Measurements from ENCODE around the gene MAP3K5. TPM values are rescaled to one million over a fixed set of nuclear protein-coding genes. Genes with fewer than 3 reads are reported as not detected.

MAP3K5 gene
- total RNA-seq, 2 donors from 2014 or later, result 17.5 to 18.9 TPM

GRCh38 chr6:136641166-136641565, 151.1 kb downstream of the MAP3K5 start:
- no peak for DNase-seq
- ATAC-seq, result no peak
- intact Hi-C loops (cut with DNase I, micrococcal nuclease), result loop anchor here in 1 of 2 donors (10.0 kb wide), 1 partner anchor 154 kb away; the partner anchor contains the start of gene MAP3K5

DNA sequence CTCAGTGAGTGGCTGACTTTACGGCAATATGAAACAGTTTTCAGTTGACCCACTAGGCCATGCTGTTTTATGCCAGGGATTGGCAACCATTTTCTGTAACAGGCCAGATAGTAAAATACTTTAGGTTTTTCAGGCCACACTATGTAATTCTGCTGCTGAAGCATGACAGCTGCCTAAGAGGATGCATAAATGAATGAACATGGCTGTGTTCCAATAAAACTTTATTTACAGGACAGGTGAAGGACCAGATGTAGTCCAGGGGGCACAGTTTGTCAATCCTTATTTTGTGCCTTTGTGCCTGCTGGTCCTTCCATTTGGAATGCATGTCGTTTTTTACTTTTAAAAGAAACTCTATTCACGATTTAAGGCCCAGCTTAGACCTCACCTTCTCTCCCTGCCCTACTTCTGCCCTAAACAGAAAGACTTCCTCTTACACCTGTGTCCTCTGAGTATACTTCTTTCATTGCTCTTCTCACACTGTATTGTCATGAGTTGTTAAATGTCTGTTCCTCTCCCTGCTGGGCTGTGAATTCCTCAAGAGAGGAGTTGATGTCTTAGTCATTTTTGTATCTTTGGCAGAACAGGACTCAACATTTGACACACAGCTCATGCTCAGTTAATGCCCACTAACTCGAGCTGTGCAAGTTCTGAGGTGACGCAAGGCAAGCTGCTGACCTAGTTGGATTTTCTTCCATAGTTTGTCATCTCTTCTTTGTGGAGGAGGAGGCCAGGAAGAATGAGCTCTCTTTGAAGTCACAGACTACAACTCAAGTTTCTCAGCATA, 152.0 kb downstream of the MAP3K5 start:
- DNase-seq (no peak), ATAC-seq (no peak)
- intact Hi-C loops (cut with DNase I, micrococcal nuclease), result loop anchor here in 1 of 2 donors (10.0 kb wide), 1 partner anchor 154 kb away; the partner anchor contains the start of gene MAP3K5

- DNase-seq, result no peak
- ATAC-seq, result no peak
- intact Hi-C loops (cut with DNase I, micrococcal nuclease), result loop anchor here in 1 of 2 donors (10.0 kb wide), 1 partner anchor 155 kb away; the partner anchor contains the start of gene MAP3K5
Measured at GRCh38 chr6:136639702-136640101, 152.6 kb downstream of the MAP3K5 start.

- DNase-seq, result no peak
- ATAC-seq, result no peak
- intact Hi-C loops (cut with DNase I, micrococcal nuclease), result no loop called here
Measured at GRCh38 chr6:136635615-136636014, 156.7 kb downstream of the MAP3K5 start.

DNA sequence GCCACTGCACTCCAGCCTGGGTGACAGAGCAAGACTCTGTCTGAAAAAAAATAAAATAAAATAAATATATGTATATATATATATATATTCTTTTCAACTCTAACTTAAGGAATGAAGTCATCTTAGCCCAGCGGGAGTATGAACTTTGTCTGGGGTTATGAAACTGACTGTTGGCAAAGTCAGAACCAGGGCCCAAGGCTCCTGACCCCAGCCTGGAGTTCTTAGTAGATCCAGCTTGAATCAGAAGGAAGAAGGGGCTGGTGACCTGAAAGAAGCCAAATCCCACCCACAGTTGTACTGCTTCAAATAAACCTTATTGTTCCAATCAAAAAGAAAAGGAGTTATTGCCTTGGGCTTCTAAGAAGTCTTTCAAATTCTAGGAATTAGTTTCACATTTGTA, 158.9 kb downstream of the MAP3K5 start:
- no peak for ATAC-seq
- DNase-seq, result no peak
- intact Hi-C loops (cut with DNase I, micrococcal nuclease), result no loop called here

- intact Hi-C loops (cut with DNase I, micrococcal nuclease), result no loop called here
- ATAC-seq, result no peak
Measured at GRCh38 chr6:136628996-136629395, 163.3 kb downstream of the MAP3K5 start.

DNA sequence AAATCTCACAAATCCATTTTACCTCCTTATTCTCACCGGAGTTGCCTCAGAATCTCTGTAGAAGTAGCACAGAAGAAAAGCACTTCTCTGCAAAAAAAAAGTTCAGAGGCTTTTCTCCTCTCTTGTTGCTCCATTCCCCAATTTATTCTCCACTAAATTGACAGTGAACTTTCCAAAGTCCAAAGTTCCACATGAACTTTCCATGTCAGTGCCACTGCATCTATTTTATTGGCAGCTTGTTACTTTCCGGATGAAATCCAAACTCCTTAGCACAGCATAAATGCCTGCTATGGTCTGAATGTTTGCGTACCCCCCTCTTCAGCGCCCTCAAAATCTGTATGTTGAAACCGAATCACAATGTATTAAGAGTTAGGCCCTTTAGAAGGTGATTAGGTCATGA, 165.1 kb downstream of the MAP3K5 start:
- intact Hi-C loops (cut with DNase I, micrococcal nuclease), result no loop called here
- ATAC-seq (peak; percentile 89), DNase-seq (no peak)

More at GRCh38 chr6:136628996-136629395, 163.3 kb downstream of the MAP3K5 start:
- DNase-seq, result no peak

- no peak for DNase-seq
- no peak for ATAC-seq
- intact Hi-C loops (cut with DNase I, micrococcal nuclease), result no loop called here
Measured at GRCh38 chr6:136625293-136625692, 167.0 kb downstream of the MAP3K5 start.

DNA sequence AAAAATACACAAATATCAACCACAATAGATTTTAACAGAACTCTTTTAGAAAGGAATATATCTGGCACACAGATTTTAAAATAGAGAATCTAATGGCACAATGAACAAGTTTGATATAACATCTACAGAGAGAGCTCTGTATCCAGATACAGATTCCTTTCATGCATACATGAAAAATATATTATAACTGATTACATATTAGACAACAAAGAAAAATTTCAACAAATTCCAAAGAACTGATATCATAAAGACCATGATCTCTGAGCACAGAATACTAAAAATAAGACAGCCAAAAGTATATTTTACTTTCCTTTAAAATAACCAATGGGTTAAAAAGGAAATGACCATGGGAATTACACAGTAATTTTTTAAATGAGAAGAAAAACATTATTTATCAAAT, 167.9 kb downstream of the MAP3K5 start:
- ATAC-seq, result no peak
- DNase-seq, result no peak
- intact Hi-C loops (cut with DNase I, micrococcal nuclease), result no loop called here

GRCh38 chr6:136618086-136618485, 174.2 kb downstream of the MAP3K5 start:
- intact Hi-C loops (cut with DNase I, micrococcal nuclease), result no loop called here
- no peak for DNase-seq
- no peak for ATAC-seq

DNA sequence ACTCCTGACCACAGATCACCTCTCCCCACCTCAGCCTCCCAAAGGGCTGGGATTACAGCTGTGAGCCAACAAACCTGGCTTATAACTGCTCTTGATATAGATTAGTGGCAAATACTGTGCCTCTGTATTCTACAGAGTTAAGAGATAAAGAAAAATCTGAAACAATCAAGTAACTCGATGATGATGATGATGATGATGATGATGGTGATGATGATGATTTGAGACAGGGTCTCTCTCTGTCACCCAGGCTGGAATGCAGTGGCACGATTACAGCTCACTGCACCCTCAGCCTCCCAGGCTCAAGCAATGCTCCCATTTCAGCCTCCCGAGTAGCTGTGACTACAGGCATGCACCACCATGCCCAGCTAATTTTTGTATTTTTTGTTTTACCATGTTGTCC, 175.8 kb downstream of the MAP3K5 start:
- no peak for ATAC-seq

DNA sequence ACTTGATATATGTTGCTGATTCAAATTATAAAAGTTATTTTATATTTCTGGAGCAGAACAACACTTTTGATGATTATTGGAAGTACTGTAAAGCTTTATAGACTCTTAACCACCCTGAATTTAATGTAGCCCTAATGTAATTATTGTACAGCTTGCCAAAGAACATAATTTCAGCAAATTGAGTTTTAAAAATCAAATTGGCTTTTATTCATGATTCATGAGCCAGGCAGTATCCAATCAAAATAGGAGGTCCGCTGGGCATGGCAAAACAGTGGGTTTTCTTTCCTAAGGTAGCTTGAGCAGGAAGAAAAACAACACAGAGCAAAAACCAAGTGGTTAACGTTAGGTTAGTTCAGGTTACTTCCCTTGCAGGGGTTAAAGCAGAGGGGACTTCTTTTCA, 177.3 kb downstream of the MAP3K5 start:
- DNase-seq (no peak), ATAC-seq (no peak)
- intact Hi-C loops (cut with DNase I, micrococcal nuclease), result no loop called here

More for the DNA sequence above, 175.8 kb downstream of the MAP3K5 start:
- no peak for DNase-seq
- intact Hi-C loops (cut with DNase I, micrococcal nuclease), result no loop called here

DNA sequence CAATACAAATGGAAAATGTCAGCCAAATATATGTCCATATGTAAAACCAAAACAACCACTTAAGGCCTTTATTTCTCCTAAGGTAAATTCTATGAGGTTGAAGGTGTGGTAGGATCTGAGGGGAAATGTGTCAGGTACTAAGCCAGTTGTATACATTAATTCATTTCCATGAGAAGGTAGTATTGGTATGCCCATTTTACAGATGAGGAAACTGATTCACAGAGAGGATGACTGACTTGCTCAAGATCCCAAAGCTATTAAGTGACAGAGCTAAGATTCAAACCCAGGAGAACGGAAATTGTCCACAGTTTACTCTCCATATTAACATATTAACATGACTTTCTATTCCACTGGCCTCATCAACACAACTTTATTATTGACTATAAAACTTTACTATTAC, 177.9 kb downstream of the MAP3K5 start:
- DNase-seq, result no peak
- ATAC-seq, result no peak
- intact Hi-C loops (cut with DNase I, micrococcal nuclease), result no loop called here

DNA sequence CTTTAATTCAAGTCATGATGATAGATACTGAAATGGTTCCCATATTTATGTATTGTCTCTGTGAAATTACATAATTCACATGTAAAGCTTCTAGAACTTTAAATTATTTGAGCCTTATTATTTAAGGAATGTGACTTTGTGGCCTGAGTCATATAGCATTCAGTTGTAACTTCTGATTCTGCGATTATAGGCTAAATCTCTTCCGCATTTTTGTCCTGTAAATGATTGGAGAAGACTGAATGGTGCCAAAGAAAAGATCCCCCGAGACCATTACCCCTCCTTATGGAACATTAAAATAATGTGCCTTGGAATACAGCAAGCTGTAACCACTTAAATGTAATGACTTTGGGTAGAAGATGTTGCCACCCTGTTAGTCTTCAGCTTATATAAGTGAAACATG, 178.8 kb downstream of the MAP3K5 start:
- DNase-seq, result no peak
- no peak for ATAC-seq
- intact Hi-C loops (cut with DNase I, micrococcal nuclease), result no loop called here

- intact Hi-C loops (cut with DNase I, micrococcal nuclease), result no loop called here
- DNase-seq (no peak), ATAC-seq (no peak)
Measured at GRCh38 chr6:136612666-136613389, 179.4 kb downstream of the MAP3K5 start.

- intact Hi-C loops (cut with DNase I, micrococcal nuclease), result no loop called here
- ATAC-seq (no peak), DNase-seq (no peak)
Measured at GRCh38 chr6:136611746-136612145, 180.5 kb downstream of the MAP3K5 start.

- intact Hi-C loops (cut with DNase I, micrococcal nuclease), result no loop called here
- ATAC-seq (no peak), DNase-seq (no peak)
Measured at GRCh38 chr6:136611133-136611532, 181.1 kb downstream of the MAP3K5 start.

GRCh38 chr6:136609873-136610706, 182.2 kb downstream of the MAP3K5 start:
- DNase-seq, result peak; percentile 44 to 82
- peak; percentile 91 for ATAC-seq
- intact Hi-C loops (cut with DNase I, micrococcal nuclease), result no loop called here

GRCh38 chr6:136608991-136609390, 183.3 kb downstream of the MAP3K5 start:
- DNase-seq (no peak), ATAC-seq (no peak)
- intact Hi-C loops (cut with DNase I, micrococcal nuclease), result no loop called here

All from left colon (tissue), 2 donors.